COLO668 (cell line): ENCODE results near the gene RFWD3.

Source experiments
- DNase-seq: peaks from one replicate; lab custom pipeline; 2025; ENCODE audit not compliant: unreplicated experiment; lab: John Stamatoyannopoulos, UW

RFWD3 gene

GRCh38 chr16:74583926-74584666 lies 82.6 kb downstream of the RFWD3 start:
- DNase-seq = no peak

GRCh38 chr16:74582970-74583369 lies 83.7 kb downstream of the RFWD3 start:
- DNase-seq = no peak

- no peak for DNase-seq
These were observed 85.8 kb downstream of the RFWD3 start for GRCh38 chr16:74580833-74581232.

- no peak for DNase-seq
These were observed 87.8 kb downstream of the RFWD3 start for GRCh38 chr16:74578838-74579237.

GRCh38 chr16:74578433-74578832 lies 88.2 kb downstream of the RFWD3 start:
- DNase-seq = no peak

GRCh38 chr16:74577882-74578366 lies 88.8 kb downstream of the RFWD3 start:
- DNase-seq = no peak

- no peak for DNase-seq
These were observed 90.7 kb downstream of the RFWD3 start for GRCh38 chr16:74575807-74576643.

- DNase-seq = no peak
These were observed 91.4 kb downstream of the RFWD3 start for GRCh38 chr16:74575175-74575806.

GRCh38 chr16:74574146-74574545 lies 92.5 kb downstream of the RFWD3 start:
- no peak for DNase-seq

- no peak for DNase-seq
These were observed 93.1 kb downstream of the RFWD3 start for GRCh38 chr16:74573622-74574021.
